A549 (cell line): ENCODE data around the gene ATP1A2. TPM values are rescaled to one million over a fixed set of nuclear protein-coding genes. Genes with fewer than 3 reads are reported as not detected.
A peak's percentile ranks its signal among the peaks of the same experiment; 100 is the strongest.

Experiments
- ATAC-seq, 2 experiments: fragments of 200-7000 bp in 1 of 2; fragments of >200 bp in 1 of 2; cut with Nextera tagmentation in 1 of 2; cut with Tn5 transposase in 1 of 2; 3 replicates each; pipeline versions ENCODE4 v1.8.0 to v1.9.1; 2018 to 2020; ENCODE audit warnings: mild to moderate bottlenecking in 1 of 2, moderate library complexity in 1 of 2
- CTCF ChIA-PET: fragments of 300-600 bp; sonication (Branson Sonifier 250); formaldehyde crosslinking; extraction: SDS; loops from one replicate; lab custom pipeline; 2021; ENCODE audit warnings: antibody characterized with exemption, inconsistent platforms; lab: Yijun Ruan, JAX
- POLR2A ChIA-PET: fragments of 350-600 bp; formaldehyde crosslinking; extraction: SDS; loops from one replicate; lab custom pipeline; 2021; ENCODE audit warnings: antibody characterized with exemption, inconsistent platforms; lab: Yijun Ruan, JAX
- DNase-seq, 2 experiments: peaks; one replicate each; pipeline versions ENCODE4 v3.0.0 to v3.0.0-alpha.2; 2011 to 2016; ENCODE audit warnings: low read depth in 1 of 2, low spot score in 1 of 2
- FAIRE-seq: peaks from 2 replicates; lab custom pipeline; 2011; peaks lifted over from hg19 to GRCh38; lab: Jason Lieb, UNC
- H3K27ac ChIP-seq, 2 experiments: fragments of >200 bp; sonication (Bioruptor Twin); formaldehyde crosslinking; 3 replicates each; pipeline ENCODE4 v1.5.1; 2016 to 2017
- H3K4me1 ChIP-seq: fragments of >200 bp; sonication (Bioruptor Twin); formaldehyde crosslinking; 3 replicates; pipeline ENCODE4 v1.6.1; 2016
- H3K4me2 ChIP-seq: fragments of >200 bp; sonication (Bioruptor Twin); formaldehyde crosslinking; 3 replicates; pipeline ENCODE4 v1.6.1; 2016
- H3K4me3 ChIP-seq: fragments of >200 bp; sonication (Bioruptor Twin); formaldehyde crosslinking; 3 replicates; pipeline ENCODE4 v1.5.1; 2016
- H3K9me3 ChIP-seq: fragments of >200 bp; sonication (Bioruptor Twin); formaldehyde crosslinking; 3 replicates; pipeline ENCODE4 v1.6.1; 2016
- ATOH8 ChIP-seq: fragments of 250-450 bp; sonication (Bioruptor Pico); IDR thresholded peaks from 2 replicates; pipeline ENCODE4 v1.5.0; 2020; ENCODE audit warnings: low read depth, mild to moderate bottlenecking, moderate library complexity
- BHLHE40 ChIP-seq: IDR thresholded peaks from 2 replicates; pipeline ENCODE4 v1.6.1; 2012; ENCODE audit warnings: low read depth, low read length, inconsistent platforms
- CEBPB ChIP-seq, 2 experiments: fragments of >200 bp in 1 of 2; sonication (Bioruptor Twin) in 1 of 2; formaldehyde crosslinking in 1 of 2; IDR thresholded peaks; 2 replicates each; pipeline ENCODE4 v1.6.1; 2012 to 2016
- CHD4 ChIP-seq: fragments of 200-600 bp; sonication (generic); IDR thresholded peaks from 2 replicates; pipeline ENCODE4 v1.6.1; 2016; ENCODE audit warnings: antibody characterized with exemption, mild to moderate bottlenecking, borderline replicate concordance
- ELK1 ChIP-seq: fragments of 150-350 bp; IDR thresholded peaks from 2 replicates; pipeline ENCODE4 v1.6.1; 2014; ENCODE audit warnings: low read depth, mild to moderate bottlenecking, low read length
- EP300 ChIP-seq, 2 experiments: fragments of >200 bp; sonication (Bioruptor Twin); formaldehyde crosslinking; IDR thresholded peaks; 2 replicates in 1 of 2; 3 replicates in 1 of 2; pipeline ENCODE4 v1.6.1; 2016 to 2017
- FOSL2 ChIP-seq, 2 experiments: fragments of 450-650 bp in 1 of 2; fragments of >200 bp in 1 of 2; sonication (Bioruptor Twin) in 1 of 2; formaldehyde crosslinking; IDR thresholded peaks; 2 replicates each; pipeline versions ENCODE4 v1.5.0 to v1.6.1; 2016 to 2020; ENCODE audit warnings: mild to moderate bottlenecking in 1 of 2, moderate library complexity in 1 of 2
- GATA3 ChIP-seq: IDR thresholded peaks from 2 replicates; pipeline ENCODE4 v1.6.1; 2012; ENCODE audit warnings: borderline replicate concordance
- HES2 ChIP-seq: fragments of >200 bp; sonication (Bioruptor Twin); formaldehyde crosslinking; IDR thresholded peaks from 2 replicates; pipeline ENCODE4 v1.6.1; 2016
- HOXB13 ChIP-seq: fragments of 250-450 bp; sonication (Bioruptor Pico); IDR thresholded peaks from 2 replicates; pipeline ENCODE4 v1.5.0; 2020; ENCODE audit warnings: low read depth, mild to moderate bottlenecking, moderate library complexity
- MAZ ChIP-seq: fragments of 150-350 bp; IDR thresholded peaks from 2 replicates; pipeline ENCODE4 v1.6.1; 2014; ENCODE audit warnings: antibody characterized with exemption, low read depth, low read length, borderline replicate concordance
- NPAS2 ChIP-seq: fragments of 250-450 bp; sonication (Bioruptor Pico); IDR thresholded peaks from 2 replicates; pipeline ENCODE4 v1.8.0; 2022; ENCODE audit warnings: mild to moderate bottlenecking, moderate library complexity, borderline replicate concordance
- POLR2A ChIP-seq: IDR thresholded peaks from 2 replicates; pipeline ENCODE4 v1.6.1; 2012; ENCODE audit warnings: mild to moderate bottlenecking, low read length
- RARB ChIP-seq: fragments of 250-450 bp; sonication (Bioruptor Pico); IDR thresholded peaks from 2 replicates; pipeline ENCODE4 v1.8.0; 2021; ENCODE audit warnings: mild to moderate bottlenecking, moderate library complexity
- RNF2 ChIP-seq: fragments of 200-600 bp; sonication (generic); IDR thresholded peaks from 2 replicates; pipeline ENCODE4 v1.6.1; 2016; ENCODE audit warnings: low read depth, mild to moderate bottlenecking, antibody characterized with exemption, moderate library complexity, borderline replicate concordance
- TFCP2L1 ChIP-seq: fragments of 250-450 bp; sonication (Bioruptor Pico); IDR thresholded peaks from 2 replicates; pipeline ENCODE4 v1.5.0; 2021; ENCODE audit warnings: mild to moderate bottlenecking
- ZNF302 ChIP-seq: fragments of 250-450 bp; sonication (Bioruptor Pico); IDR thresholded peaks from 2 replicates; pipeline ENCODE4 v1.9.0; 2021; ENCODE audit warnings: inconsistent platforms, mild to moderate bottlenecking, moderate library complexity
- WGBS: methylation state at CpG from one replicate; pipeline ENCODE4 v1.1.6; 2017; ENCODE audit errors: missing lambda C conversion rate; 5-methylcytosine and 5-hydroxymethylcytosine counted together
- polyA plus RNA-seq, 4 experiments: library from polyadenylated mRNA; depleted of rRNA in 3 of 4; stranded (reverse); fragments of >200 nt; fragmentation: RNase III in 1 of 4; extraction: RNeasy Plus Mini Kit Qiagen cat#74134 plus additional on column Dnase treatment in 1 of 4; gene quantifications; 2 replicates in 3 of 4; 3 replicates in 1 of 4; pipeline ENCODE4 v1.2.3, GENCODE V29; 2011 to 2017

The ATP1A2 gene
- polyA plus RNA-seq, 2 of the 4 experiments (the other 2 are of a cell fraction): 0.09 TPM; not detected in 1

- TF ChIP-seq CEBPB (IDR thresholded peaks at IDR 0.05): no peak
- no peak for TF ChIP-seq HES2
- no peak for TF ChIP-seq ZNF302 (CRISPR knock-in tag)
- no peak for TF ChIP-seq POLR2A
- no peak for TF ChIP-seq ELK1
- no peak for TF ChIP-seq NPAS2 (CRISPR knock-in tag)
- no peak for TF ChIP-seq MAZ
- TF ChIP-seq GATA3: no peak
Measured at GRCh38 chr1:160113407-160113806, 2.2 kb upstream of the ATP1A2 start (continued).

GRCh38 chr1:160114085-160114484 lies 1.5 kb upstream of the ATP1A2 start:
- Histone ChIP-seq H3K4me3 (no peak overlapping the region), H3K27ac (peak overlapping the region; percentile 35 to 78; a peak in 5 of 6 replicates), H3K4me2 (no peak overlapping the region), H3K9me3 (no peaks in the 10 kb centered on the region), H3K4me1 (peaks cover 33% of the 10 kb centered on the region)
- ChIA-PET CTCF (interaction anchor here (0.6 to 23.7 kb wide), 5 partner anchors 8 to 138 kb away, joined by 3 to 222 read pairs (median 6); partner anchors contain the start of gene CASQ1), POLR2A (interaction anchor here (0.5 kb wide), 1 partner anchor 145 kb away, joined by 3 read pairs; no protein-coding TSS in a partner anchor)
- 86% methylated on average over 4 of the region's 4 CpGs for WGBS
- TF ChIP-seq HOXB13 (CRISPR knock-in tag) (no peak), CEBPB (IDR thresholded peaks at IDR 0.05) (no peak), GATA3 (no peak), CHD4 (no peak), FOSL2 (IDR thresholded peaks at IDR 0.05) (no peak), FOSL2 (CRISPR knock-in tag; IDR thresholded peaks at IDR 0.05) (no peak), EP300 (IDR thresholded peaks at IDR 0.05) (no peak), ATOH8 (CRISPR knock-in tag) (no peak)
- ATAC-seq (0 out of 6 replicates have a peak, but pooled peaks of 1 of the 2 experiments have one; percentile 9), FAIRE-seq (no peak), DNase-seq (no peak)

GRCh38 chr1:160116283-160117147 lies 956 bp downstream of the ATP1A2 start:
- 75% methylated on average over 8 of the region's 12 CpGs for WGBS
- POLR2A ChIA-PET: no interaction called here
- peak overlapping the region; percentile 37; the same call in 1 of the 3 replicates for H3K4me2 ChIP-seq
- no peak for ATAC-seq
- no peak overlapping the region for H3K4me3 ChIP-seq
- DNase-seq: peak in 1 of 2 experiments; percentile 39
- FAIRE-seq: no peak
- peak overlapping the region; percentile 61 to 78; a peak in 5 of 6 replicates for H3K27ac ChIP-seq
- peaks cover 22% of the 10 kb centered on the region for H3K4me1 ChIP-seq
- TF ChIP-seq BHLHE40 (no peak), RNF2 (no peak), RARB (CRISPR knock-in tag) (no peak), ATOH8 (CRISPR knock-in tag) (no peak), TFCP2L1 (CRISPR knock-in tag) (no peak)
- CTCF ChIA-PET: interaction anchor here (0.9 to 23.7 kb wide), 9 partner anchors 11 to 135 kb away, joined by 3 to 222 read pairs (median 3); no protein-coding TSS in a partner anchor
- no peaks in the 10 kb centered on the region for H3K9me3 ChIP-seq
